Pancreas (tissue), 10 donors: Measurements from ENCODE around the gene LHFPL2. TPM values are rescaled to one million over a fixed set of nuclear protein-coding genes. Genes with fewer than 3 reads are reported as not detected.

Experiments used
- ATAC-seq, 4 donors: fragments of 200-7000 bp; cut with Tn5 transposase; one replicate each; pipeline versions ENCODE4 v1.8.0 to v1.9.1; 2020; ENCODE audit warnings: mild to moderate bottlenecking in 4 of 4, moderate library complexity in 4 of 4
- DNase-seq, 6 donors: peaks; one replicate each; pipeline ENCODE4 v3.0.0-alpha.2; 2020
- FAIRE-seq: peaks from 2 replicates; lab custom pipeline; 2012; peaks lifted over from hg19 to GRCh38; lab: Jason Lieb, UNC
- H3K27ac ChIP-seq, 4 donors: fragments of 200-600 bp; sonication (generic); 1 replicate in 3 of 4; 2 replicates in 1 of 4; pipeline versions ENCODE4 v1.5.0 to v1.8.0; 2020
- H3K27me3 ChIP-seq, 4 donors: fragments of 200-600 bp; one replicate each; pipeline ENCODE4 v1.8.0; 2021
- H3K36me3 ChIP-seq, 3 donors: fragments of 200-600 bp; sonication (generic) in 1 of 3; one replicate each; pipeline versions ENCODE4 v1.5.0 to v1.8.0; 2020 to 2021
- H3K4me1 ChIP-seq, 3 donors: fragments of 200-600 bp; one replicate each; pipeline ENCODE4 v1.8.0; 2021
- H3K4me3 ChIP-seq, 4 donors: fragments of 200-600 bp; sonication (generic) in 2 of 4; one replicate each; pipeline versions ENCODE4 v1.5.0 to v1.8.0; 2020 to 2021
- H3K9me3 ChIP-seq, 4 donors: fragments of 200-600 bp; one replicate each; pipeline ENCODE4 v1.8.0; 2021
- WGBS, 2 donors: extraction: QIAGEN DNeasy Blood & Tissue Kit; methylation state at CpG; one replicate each; pipeline ENCODE4 v1.1.7; 2013; 5-methylcytosine and 5-hydroxymethylcytosine counted together
- intact Hi-C, 3 donors: fragments of 100-400 bp; cut with DNase I; formaldehyde crosslinking; loops; one replicate each; pipeline versions ENCODE4 v1.11.1 to v1.14.2; 2022
- polyA plus RNA-seq, 2 donors: library from polyadenylated mRNA; stranded (reverse); fragments of 200-250 nt; gene quantifications; one replicate each; pipeline ENCODE4 v1.2.3, GENCODE V29; 2013
- total RNA-seq, 6 donors: library from RNA; stranded (reverse); fragmentation: NEBNext Ultra II Directional in 4 of 6; extraction: Animal tissue kit (Norgen Biotek cat#: 25700) in 4 of 6; gene quantifications; one replicate each; pipeline versions ENCODE4 v1.2.1 to v1.2.4, GENCODE V29; 2021 to 2023
- TF ChIP-seq, protein P1 (sequence below), 4 donors: fragments of 200-600 bp; sonication (generic) in 3 of 4; IDR thresholded peaks; one replicate each; pipeline versions ENCODE4 v1.5.0 to v1.8.0; 2021; ENCODE audit warnings: antibody characterized with exemption in 4 of 4
- donor health status: healthy with polysubstance abuse.
- donor health status: DM: no; HTN: no; CAD: no; lungs with moderate emphysema.
- donor health status: DM: no; HTN: no; CAD: no.
- donor health status: control.
- donor health status: control.
- donor health status: Bipolar disorder and iron deficiency.
- donor health status: DM: yes; HTN: yes; CAD: no.
- donor health status: DM: no; HTN: no; CAD: no.
- donor health status: DM: no; HTN: no; CAD: no.
- donor health status: DM: yes; HTN: yes; CAD: no.

Gene LHFPL2
- total and polyA plus RNA-seq, 8 donors = 4.0 to 28.4 (median 13.0) TPM

DNA sequence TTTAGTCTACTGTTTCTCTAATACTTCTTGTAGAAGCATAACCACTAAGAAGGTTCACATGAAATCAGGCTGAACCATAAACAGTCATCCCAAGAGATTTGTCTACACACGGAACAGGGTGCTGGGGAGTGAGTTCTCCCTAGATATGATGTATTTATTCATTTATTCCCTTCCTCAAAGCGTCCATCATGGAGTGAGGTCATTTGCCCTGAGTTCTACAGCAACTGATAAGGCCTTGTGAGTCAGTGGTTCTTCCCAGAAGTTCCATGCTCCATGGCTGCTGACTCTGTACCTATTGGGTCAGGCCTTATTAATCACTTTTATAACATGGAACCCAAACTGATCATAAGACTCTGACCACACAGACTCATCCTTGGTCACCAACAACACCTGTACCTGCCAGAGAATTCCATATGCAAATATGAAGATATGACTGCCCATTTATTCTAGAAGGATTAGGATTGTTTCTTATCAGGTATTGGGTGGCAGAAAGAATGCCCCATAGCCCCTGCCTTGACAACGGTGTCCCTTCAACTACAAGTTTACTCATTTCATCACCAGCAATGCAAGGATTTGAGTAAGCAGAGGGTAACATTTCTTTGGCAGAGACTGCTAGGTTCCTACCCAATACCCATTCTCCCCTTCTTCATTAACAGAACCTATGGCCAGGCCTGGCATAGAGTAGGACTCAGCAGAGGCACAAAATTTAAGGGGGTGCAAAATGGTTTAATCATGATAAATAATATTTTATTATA lies 118.1 kb downstream of the LHFPL2 start:
- intact Hi-C loops = no loop called here
- 51 to 53% methylated on average over 3 of the region's 3 CpGs for WGBS, 2 donors
- Histone ChIP-seq H3K27me3 (no peaks in the 10 kb centered on the region), H3K9me3 (no peaks in the 10 kb centered on the region), H3K36me3 (no peaks in the 10 kb centered on the region), H3K27ac (peak overlapping the region in 2 of 4 donors; percentile 24 to 72), H3K4me1 (peaks cover 0 to 23% (median 6%) of the 10 kb centered on the region in 3 donors), H3K4me3 (no peak overlapping the region)
- FAIRE-seq (no peak), ATAC-seq (peak; percentile 69 to 80 (median 72)), DNase-seq (peak in 2 of 6 donors; percentile 33 to 41)
- TF ChIP-seq, protein P1, sequence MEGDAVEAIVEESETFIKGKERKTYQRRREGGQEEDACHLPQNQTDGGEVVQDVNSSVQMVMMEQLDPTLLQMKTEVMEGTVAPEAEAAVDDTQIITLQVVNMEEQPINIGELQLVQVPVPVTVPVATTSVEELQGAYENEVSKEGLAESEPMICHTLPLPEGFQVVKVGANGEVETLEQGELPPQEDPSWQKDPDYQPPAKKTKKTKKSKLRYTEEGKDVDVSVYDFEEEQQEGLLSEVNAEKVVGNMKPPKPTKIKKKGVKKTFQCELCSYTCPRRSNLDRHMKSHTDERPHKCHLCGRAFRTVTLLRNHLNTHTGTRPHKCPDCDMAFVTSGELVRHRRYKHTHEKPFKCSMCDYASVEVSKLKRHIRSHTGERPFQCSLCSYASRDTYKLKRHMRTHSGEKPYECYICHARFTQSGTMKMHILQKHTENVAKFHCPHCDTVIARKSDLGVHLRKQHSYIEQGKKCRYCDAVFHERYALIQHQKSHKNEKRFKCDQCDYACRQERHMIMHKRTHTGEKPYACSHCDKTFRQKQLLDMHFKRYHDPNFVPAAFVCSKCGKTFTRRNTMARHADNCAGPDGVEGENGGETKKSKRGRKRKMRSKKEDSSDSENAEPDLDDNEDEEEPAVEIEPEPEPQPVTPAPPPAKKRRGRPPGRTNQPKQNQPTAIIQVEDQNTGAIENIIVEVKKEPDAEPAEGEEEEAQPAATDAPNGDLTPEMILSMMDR (IDR thresholded peaks at IDR 0.05) = no peak

DNA sequence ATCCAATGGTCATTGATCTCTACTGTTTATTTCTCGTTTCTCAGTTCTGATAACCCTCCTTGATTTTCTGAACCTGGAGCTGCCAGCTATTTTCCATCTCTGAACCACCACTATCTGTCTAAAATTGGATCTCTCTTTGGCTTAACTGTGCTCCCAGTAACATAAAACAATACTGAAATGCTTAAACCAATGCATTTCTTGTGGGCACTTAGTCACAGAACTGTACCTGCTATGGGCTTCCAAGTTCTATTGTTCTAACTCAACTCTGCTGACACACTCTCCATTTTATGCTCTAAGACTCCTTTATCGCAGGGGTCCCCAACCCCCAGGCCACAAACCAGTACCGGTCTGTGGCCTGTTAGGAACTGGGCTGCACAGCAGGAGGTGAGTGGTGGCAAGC lies 120.6 kb downstream of the LHFPL2 start:
- ATAC-seq (no peak), DNase-seq (no peak), FAIRE-seq (no peak)
- no peak overlapping the region for H3K4me3 ChIP-seq
- no peaks in the 10 kb centered on the region for H3K9me3 ChIP-seq
- H3K27me3 ChIP-seq = no peaks in the 10 kb centered on the region
- intact Hi-C loops = no loop called here
- peak overlapping the region in 2 of 4 donors; percentile 39 to 50 for H3K27ac ChIP-seq
- peaks cover 0 to 23% (median 6%) of the 10 kb centered on the region in 3 donors for H3K4me1 ChIP-seq
- H3K36me3 ChIP-seq = no peaks in the 10 kb centered on the region
- WGBS, 2 donors = 83 to 86% methylated on average over 3 of the region's 3 CpGs
- TF ChIP-seq, protein P1 (IDR thresholded peaks at IDR 0.05) = no peak

DNA sequence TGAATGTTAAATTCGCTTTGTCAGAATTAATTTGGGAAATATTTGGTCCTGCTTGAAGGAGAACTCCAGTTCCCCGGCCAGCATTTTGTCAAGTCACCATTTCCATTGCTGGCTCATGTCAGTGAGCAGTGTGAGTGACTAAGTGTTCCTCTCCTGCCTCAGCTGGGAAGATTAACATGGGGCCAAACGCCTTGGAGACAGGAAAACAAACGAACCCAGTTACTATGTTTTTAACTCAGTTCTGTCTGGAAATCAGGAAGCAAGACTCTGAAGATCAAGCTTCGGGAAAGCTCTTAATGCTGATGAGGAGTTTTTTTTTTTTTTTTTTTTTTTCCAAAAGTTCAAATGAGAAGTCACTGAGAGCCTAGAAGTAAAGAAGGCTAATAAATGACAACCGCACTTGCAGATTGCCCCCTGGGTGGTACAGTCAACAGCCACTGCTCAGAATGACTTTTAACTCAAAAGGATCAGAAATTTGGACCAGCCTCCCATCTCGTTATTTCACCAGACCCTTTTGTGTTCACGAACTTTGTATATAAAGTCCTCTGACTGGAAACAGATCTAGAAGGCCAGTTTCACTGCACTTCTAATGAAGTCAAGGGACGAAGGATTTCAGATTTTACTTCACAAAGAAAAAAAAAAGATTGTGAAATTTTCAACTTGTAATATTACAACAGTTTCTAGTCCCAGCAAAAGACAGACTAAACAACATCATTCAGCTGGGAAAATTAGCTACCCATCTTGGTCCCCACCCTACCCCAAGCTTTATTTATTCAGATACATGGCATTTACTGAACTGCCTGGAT lies 121.3 kb downstream of the LHFPL2 start:
- TF ChIP-seq, protein P1 (IDR thresholded peaks at IDR 0.05) = no peak
- no peak overlapping the region for H3K4me3 ChIP-seq
- intact Hi-C loops = no loop called here
- no peaks in the 10 kb centered on the region for H3K36me3 ChIP-seq
- peaks cover 0 to 26% (median 6%) of the 10 kb centered on the region in 3 donors for H3K4me1 ChIP-seq
- H3K27me3 ChIP-seq = no peaks in the 10 kb centered on the region
- WGBS, 2 donors = 61 to 65% methylated on average over 9 of the region's 9 CpGs
- peak; percentile 81 to 92 (median 84) for ATAC-seq
- FAIRE-seq = peak; percentile 61
- H3K27ac ChIP-seq = peak overlapping the region in 2 of 4 donors; percentile 39 to 50
- DNase-seq = peak in 4 of 6 donors; percentile 50 to 72 (median 62)
- no peaks in the 10 kb centered on the region for H3K9me3 ChIP-seq

DNA sequence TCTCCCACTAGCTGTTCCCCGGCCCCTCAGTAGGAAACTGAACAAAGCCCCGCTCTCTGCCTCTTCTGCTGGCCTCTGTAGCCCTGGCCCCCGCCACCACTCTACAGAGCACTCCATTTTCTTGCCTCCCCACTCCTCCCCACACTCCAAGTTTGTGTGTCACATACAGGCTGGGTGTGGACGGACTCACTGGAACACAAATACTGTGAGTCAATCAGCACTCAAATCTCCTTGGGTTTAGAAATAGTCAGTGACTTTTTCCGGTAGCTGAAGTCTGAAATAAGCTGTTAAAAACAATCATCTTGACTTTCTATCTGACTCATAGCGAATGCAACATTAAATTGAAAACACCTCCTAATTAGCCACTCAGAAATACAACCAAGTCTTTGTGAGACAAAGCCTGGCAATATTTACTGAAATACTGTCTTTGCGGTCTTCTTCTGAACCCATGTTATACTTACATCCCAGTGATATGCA lies 122.5 kb downstream of the LHFPL2 start:
- TF ChIP-seq, protein P1 (IDR thresholded peaks at IDR 0.05) = no peak
- WGBS, 2 donors = 95 to 97% methylated on average over 7 of the region's 7 CpGs
- H3K27me3 ChIP-seq = no peaks in the 10 kb centered on the region
- no peaks in the 10 kb centered on the region for H3K36me3 ChIP-seq
- no peak overlapping the region for H3K27ac ChIP-seq
- peaks cover 0 to 33% (median 6%) of the 10 kb centered on the region in 3 donors for H3K4me1 ChIP-seq
- ATAC-seq (peak in 2 of 4 donors; percentile 13 to 19), FAIRE-seq (no peak), DNase-seq (no peak)
- intact Hi-C loops = no loop called here
- no peaks in the 10 kb centered on the region for H3K9me3 ChIP-seq
- no peak overlapping the region for H3K4me3 ChIP-seq
